K562 (cell line): Measurements from ENCODE around the gene CFDP1. TPM values are rescaled to one million over a fixed set of nuclear protein-coding genes. Genes with fewer than 3 reads are reported as not detected.
A peak's percentile ranks its signal among the peaks of the same experiment; 100 is the strongest.

Experiments used
- CHCHD3 ChIP-seq: fragments of 250-450 bp; sonication (Bioruptor Pico); IDR thresholded peaks from 2 replicates; pipeline ENCODE4 v2.1.2; 2022; ENCODE audit warnings: mild to moderate bottlenecking
- CUX1 ChIP-seq: fragments of 200-800 bp; sonication (Bioruptor generic); IDR thresholded peaks from 2 replicates; pipeline ENCODE4 v1.6.1; 2016; ENCODE audit warnings: missing genetic modification characterization, missing compliant biosample characterization
- ELF1 ChIP-seq: fragments of 200-800 bp; sonication (Bioruptor generic); IDR thresholded peaks from 2 replicates; pipeline ENCODE4 v1.6.1; 2016; ENCODE audit warnings: missing genetic modification characterization, missing compliant biosample characterization
- HCFC1 ChIP-seq: IDR thresholded peaks from 2 replicates; pipeline ENCODE4 v1.6.1; 2012; ENCODE audit warnings: low read depth, low read length, improper control_type of control experiment
- KLF10 ChIP-seq: fragments of 250-450 bp; sonication (Bioruptor Pico); IDR thresholded peaks from 2 replicates; pipeline ENCODE4 v1.6.1; 2021; ENCODE audit warnings: matching md5 sums
- MTA3 ChIP-seq: fragments of 450-650 bp; formaldehyde crosslinking; IDR thresholded peaks from 2 replicates; pipeline ENCODE4 v1.6.1; 2017; ENCODE audit warnings: mild to moderate bottlenecking, borderline replicate concordance
- SREBF1 ChIP-seq: fragments of 150-350 bp; IDR thresholded peaks from 2 replicates; pipeline ENCODE4 v1.6.1; 2014; ENCODE audit warnings: antibody characterized with exemption, low read depth, low read length, borderline replicate concordance
- ZNF133 ChIP-seq: fragments of 250-450 bp; sonication (Bioruptor Pico); IDR thresholded peaks from 2 replicates; pipeline ENCODE4 v1.4.0; 2020; ENCODE audit warnings: mild to moderate bottlenecking
- ZNF780A ChIP-seq: fragments of 250-450 bp; sonication (Bioruptor Pico); IDR thresholded peaks from 2 replicates; pipeline ENCODE4 v1.5.0; 2021; ENCODE audit warnings: mild to moderate bottlenecking
- polyA plus RNA-seq, 8 experiments: library from polyadenylated mRNA; depleted of rRNA in 4 of 8; stranded (reverse) in 5 of 8; unstranded in 3 of 8; fragments of >200 nt; fragmentation: Nextera tagmentation in 2 of 8; fragmentation: Illumina TruSeq in 1 of 8; extraction: Ambion mirVana in 2 of 8; extraction: Trizol in 1 of 8; gene quantifications; 2 replicates each; pipeline versions ENCODE4 v1.2.1 to v1.2.3, GENCODE V29; 2011 to 2014; ENCODE audit warnings: inconsistent platforms in 1 of 8, missing spikeins in 1 of 8
- total RNA-seq, 7 experiments: library from RNA; depleted of rRNA in 6 of 7; stranded (reverse); fragments of >200 nt in 6 of 7; fragmentation: Illumina TruSeq in 2 of 7; extraction: Trizol in 2 of 7; gene quantifications; 2 replicates each; pipeline versions ENCODE4 v1.2.1 to v1.2.3, GENCODE V29; 2011 to 2021; ENCODE audit warnings: low replicate concordance in 1 of 7

Gene CFDP1
- total and polyA plus RNA-seq, 9 of the 15 experiments (the other 6 are each of a cell fraction or from before 2014, with no cell fraction given): 31.5 to 78.4 (median 61.7) TPM

DNA sequence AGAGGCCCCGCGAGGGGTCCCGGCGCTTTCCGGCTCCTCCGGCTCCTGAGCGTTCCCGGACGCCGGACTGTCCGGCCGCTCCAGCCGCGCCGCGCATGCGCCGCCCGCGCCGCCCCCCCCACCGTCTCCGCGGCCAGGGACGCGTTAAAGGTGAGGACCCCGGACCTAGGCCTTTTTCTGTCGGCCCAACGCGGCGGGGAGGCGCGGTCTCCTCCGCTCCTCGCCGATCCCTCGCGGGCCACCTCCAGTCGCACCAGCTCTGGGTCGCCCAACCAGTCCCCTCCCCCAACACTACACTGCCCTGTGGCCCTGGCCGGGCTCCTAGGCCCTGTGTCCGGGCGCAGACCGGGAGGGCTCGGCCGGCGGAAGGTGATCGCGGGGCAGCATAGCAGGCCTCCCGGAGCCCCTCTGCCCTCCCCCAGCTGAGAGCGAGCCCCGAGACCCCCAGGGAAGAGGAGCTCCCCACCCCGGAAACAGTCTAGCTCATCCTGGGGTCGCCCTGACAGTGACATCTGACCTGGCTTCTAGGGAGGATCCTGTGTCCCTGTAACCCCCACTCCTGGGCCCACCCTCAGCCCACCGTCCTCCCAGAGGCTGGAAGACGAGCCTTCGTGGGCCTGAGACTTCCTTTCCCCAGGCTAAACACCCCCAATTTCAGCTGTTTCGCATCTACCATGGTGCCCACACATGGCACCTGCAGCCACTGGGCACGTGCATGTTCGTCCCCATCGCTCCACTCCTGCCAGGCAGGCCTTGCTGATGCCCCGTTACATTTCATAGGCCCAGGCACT lies 167.2 kb downstream of the CFDP1 start (continued):
- TF ChIP-seq CUX1 (CRISPR knock-in tag) (no peak), ZNF780A (CRISPR knock-in tag) (no peak), ZNF133 (CRISPR knock-in tag) (no peak), SREBF1 (no peak), CHCHD3 (CRISPR knock-in tag) (no peak), HCFC1 (no peak), ELF1 (no peak), KLF10 (CRISPR knock-in tag) (no peak), MTA3 (0 out of 2 replicates have a peak, but pooled peaks have one; percentile 60)
- TF ChIP-seq, all 486 proteins: peak for 49
